NT2/D1 (cell line): ENCODE results near the gene DIS3L2.

Experiments used
- SUZ12 ChIP-seq: IDR thresholded peaks from 2 replicates; pipeline ENCODE4 v1.6.1; 2011; ENCODE audit not compliant: insufficient read length, insufficient read depth; ENCODE audit errors: extremely low read depth
- YY1 ChIP-seq: IDR thresholded peaks from 2 replicates; pipeline ENCODE4 v1.6.1; 2011; ENCODE audit not compliant: insufficient read length, insufficient read depth

- TF ChIP-seq SUZ12 (no peak), YY1 (no peak)
These were observed 35.5 kb downstream of the DIS3L2 start for GRCh38 chr2:231996797-231997540.
